ENCODE measurements around the gene JPT2. TPM values are rescaled to one million over a fixed set of nuclear protein-coding genes. Genes with fewer than 3 reads are reported as not detected.
A peak's percentile ranks its signal among the peaks of the same experiment; 100 is the strongest.

Gene JPT2
- total RNA-seq, 1 experiment from 2014 or later = 244 TPM

GRCh38 chr16:1687427-1688316 is 9.6 kb downstream of the JPT2 start:
- Histone ChIP-seq H3K4me1 (replicated peaks; ENCODE audit: insufficient read depth) (peaks cover 89% of the 10 kb centered on the region), H3K9me3 (ENCODE audit: insufficient read depth, low read depth) (0 out of 2 replicates have a peak, but pooled peaks cover 5% of the 10 kb centered on the region), H3K36me3 (ENCODE audit: low read depth) (peaks cover 62% of the 10 kb centered on the region), H3K9me2 (ENCODE audit: insufficient read depth) (no peaks in the 10 kb centered on the region), H3K4me3 (peak overlapping the region; percentile 38; the same call in 1 of the 2 replicates), H3K27ac (peak overlapping the region; percentile 99), H2AFZ (no peak overlapping the region), H3K27me3 (ENCODE audit: insufficient read depth, low read depth) (no peaks in the 10 kb centered on the region), H3F3A (ENCODE audit: insufficient read depth, low read depth) (peaks cover 93% of the 10 kb centered on the region), H3K4me2 (peak overlapping the region; percentile 81), H4K20me1 (ENCODE audit: insufficient read depth) (no peaks in the 10 kb centered on the region), H3K79me2 (ENCODE audit: low read depth) (peaks cover 92% of the 10 kb centered on the region)
- ChIA-PET CTCF (no interaction called here), POLR2A (ENCODE audit: unreplicated experiment) (interaction anchor here (0.5 kb wide), 1 partner anchor 19 kb away, joined by 4 read pairs; no protein-coding TSS in a partner anchor)
- intact Hi-C loops (cut with micrococcal nuclease; ENCODE audit: unreplicated experiment) = loop anchor here (5.0 kb wide), 1 partner anchor 75 kb away; the partner anchor contains the start of genes CRAMP1 and IFT140
- DNase-seq = no peak
- TF ChIP-seq CTCF (conservative IDR thresholded peaks at IDR 0.05) (no peak), EZH2 (IDR thresholded peaks at IDR 0.05; ENCODE audit: low read depth) (no peak)
- no TSS peak for BruUV-seq (replicated peaks)

GRCh38 chr16:1688807-1689560 is 10.9 kb downstream of the JPT2 start:
- ChIA-PET CTCF (interaction anchor here (0.5 kb wide), 1 partner anchor 167 kb away, joined by 4 read pairs; no protein-coding TSS in a partner anchor), POLR2A (ENCODE audit: unreplicated experiment) (interaction anchor here (0.6 to 1.0 kb wide), 3 partner anchors 11 to 55 kb away, joined by 3 to 6 read pairs (median 6); partner anchors contain the start of gene JPT2)
- intact Hi-C loops (cut with micrococcal nuclease; ENCODE audit: unreplicated experiment) = loop anchor here (1.0 to 5.0 kb wide), 3 partner anchors 11 to 77 kb away; partner anchors contain the start of genes CRAMP1, IFT140 and JPT2
- Histone ChIP-seq H3F3A (ENCODE audit: insufficient read depth, low read depth) (peaks cover 82% of the 10 kb centered on the region), H3K9me2 (ENCODE audit: insufficient read depth) (no peaks in the 10 kb centered on the region), H3K4me3 (peak overlapping the region; percentile 38; the same call in 1 of the 2 replicates), H3K27me3 (ENCODE audit: insufficient read depth, low read depth) (no peaks in the 10 kb centered on the region), H3K36me3 (ENCODE audit: low read depth) (peaks cover 67% of the 10 kb centered on the region), H4K20me1 (ENCODE audit: insufficient read depth) (no peaks in the 10 kb centered on the region), H3K9me3 (ENCODE audit: insufficient read depth, low read depth) (0 out of 2 replicates have a peak, but pooled peaks cover under 1% of the 10 kb centered on the region), H2AFZ (no peak overlapping the region), H3K27ac (peak overlapping the region; percentile 99), H3K4me2 (peak overlapping the region; percentile 81), H3K4me1 (replicated peaks; ENCODE audit: insufficient read depth) (peaks cover 87% of the 10 kb centered on the region), H3K79me2 (ENCODE audit: low read depth) (peaks cover 92% of the 10 kb centered on the region)
- BruUV-seq (replicated peaks) = no TSS peak
- TF ChIP-seq CTCF (conservative IDR thresholded peaks at IDR 0.05) (no peak), EZH2 (IDR thresholded peaks at IDR 0.05; ENCODE audit: low read depth) (no peak)
- DNase-seq = peak; percentile 91 to 97

GRCh38 chr16:1689853-1690252 is 11.8 kb downstream of the JPT2 start:
- Histone ChIP-seq H3K9me2 (ENCODE audit: insufficient read depth) (no peaks in the 10 kb centered on the region), H2AFZ (no peak overlapping the region), H3K9me3 (ENCODE audit: insufficient read depth, low read depth) (no peaks in the 10 kb centered on the region), H3K4me2 (peak overlapping the region; percentile 81), H3K4me1 (replicated peaks; ENCODE audit: insufficient read depth) (peaks cover 78% of the 10 kb centered on the region), H4K20me1 (ENCODE audit: insufficient read depth) (no peaks in the 10 kb centered on the region), H3F3A (ENCODE audit: insufficient read depth, low read depth) (peaks cover 78% of the 10 kb centered on the region), H3K4me3 (peak overlapping the region; percentile 38; the same call in 1 of the 2 replicates), H3K27me3 (ENCODE audit: insufficient read depth, low read depth) (no peaks in the 10 kb centered on the region), H3K36me3 (ENCODE audit: low read depth) (peaks cover 68% of the 10 kb centered on the region), H3K27ac (peak overlapping the region; percentile 99), H3K79me2 (ENCODE audit: low read depth) (peaks cover 92% of the 10 kb centered on the region)
- TF ChIP-seq EZH2 (IDR thresholded peaks at IDR 0.05; ENCODE audit: low read depth) (no peak), CTCF (conservative IDR thresholded peaks at IDR 0.05) (no peak)
- no TSS peak for BruUV-seq (replicated peaks)
- POLR2A ChIA-PET (ENCODE audit: unreplicated experiment) = interaction anchor here (1.0 kb wide), 1 partner anchor 12 kb away, joined by 6 read pairs; the partner anchor contains the start of gene JPT2
- CTCF ChIA-PET = interaction anchor here (0.7 kb wide), 1 partner anchor 16 kb away, joined by 11 read pairs; no protein-coding TSS in a partner anchor
- peak; percentile 75 to 84 for DNase-seq
- intact Hi-C loops (cut with micrococcal nuclease; ENCODE audit: unreplicated experiment) = loop anchor here (1.0 to 5.0 kb wide), 3 partner anchors 12 to 78 kb away; partner anchors contain the start of genes CRAMP1, IFT140 and JPT2
